GM12891 (cell line): Measurements from ENCODE around the gene SOX9.

Experiments
- PAX5 ChIP-seq: IDR thresholded peaks from 2 replicates; pipeline ENCODE4 v1.6.1; 2011; ENCODE audit warnings: low read length, moderate library complexity, mild to moderate bottlenecking; ENCODE audit not compliant: insufficient read depth, severe bottlenecking
- POLR2A ChIP-seq: IDR thresholded peaks from 2 replicates; pipeline ENCODE4 v1.6.1; 2011; ENCODE audit warnings: low read depth, low read length, control low read depth
- POLR2AphosphoS5 ChIP-seq: IDR thresholded peaks from 2 replicates; pipeline ENCODE4 v1.6.1; 2011; ENCODE audit warnings: low read depth, low read length, control low read depth
- SPI1 ChIP-seq: IDR thresholded peaks from 2 replicates; pipeline ENCODE4 v1.6.1; 2011; ENCODE audit warnings: low read depth, low read length, control low read depth

- TF ChIP-seq POLR2A: no peak
- TF ChIP-seq POLR2AphosphoS5: no peak
- TF ChIP-seq PAX5: no peak
- no peak for TF ChIP-seq SPI1
These were observed 3.9 kb upstream of the SOX9 start for GRCh38 chr17:72116661-72117521.
